HL-60 (cell line): ENCODE measurements around the gene CAMK2B.

Experiments used
- DNase-seq, 2 experiments: peaks; one replicate each; pipeline ENCODE4 v3.0.0-alpha.2; 2010 to 2020; ENCODE audit warnings: low read depth in 1 of 2, low spot score in 1 of 2
- H3K27ac ChIP-seq: fragments of 250-450 bp; sonication (Bioruptor Pico); replicated peaks from 2 replicates; pipeline ENCODE4 v1.5.1; 2020; ENCODE audit warnings: mild to moderate bottlenecking, moderate library complexity
- H3K27me3 ChIP-seq: fragments of 250-450 bp; sonication (Bioruptor Pico); 2 replicates; pipeline ENCODE4 v1.5.1; 2021; ENCODE audit warnings: mild to moderate bottlenecking, moderate library complexity; ENCODE audit not compliant: insufficient read depth, poor library complexity, severe bottlenecking
- H3K4me3 ChIP-seq: replicated peaks from 2 replicates; pipeline ENCODE4 v1.5.1; 2011; ENCODE audit warnings: mild to moderate bottlenecking, control low read depth, low read length; ENCODE audit not compliant: insufficient read depth
- CTCF ChIP-seq: IDR thresholded peaks from one replicate; pipeline ENCODE4 v1.5.1; 2011; ENCODE audit warnings: low read length, control low read depth, inconsistent platforms; ENCODE audit not compliant: insufficient read depth
- GABPA ChIP-seq: IDR thresholded peaks from 2 replicates; pipeline ENCODE4 v1.6.1; 2012; ENCODE audit warnings: low read depth
- POLR2AphosphoS5 ChIP-seq: IDR thresholded peaks from 2 replicates; pipeline ENCODE4 v1.6.1; 2012; ENCODE audit warnings: low read depth
- REST ChIP-seq: IDR thresholded peaks from 2 replicates; pipeline ENCODE4 v1.6.1; 2012; ENCODE audit warnings: low read depth; ENCODE audit not compliant: insufficient replicate concordance
- SPI1 ChIP-seq: IDR thresholded peaks from 2 replicates; pipeline ENCODE4 v1.6.1; 2012; ENCODE audit warnings: low read depth, mild to moderate bottlenecking, borderline replicate concordance

CAMK2B gene

GRCh38 chr7:44277851-44278250 lies 47.5 kb downstream of the CAMK2B start:
- H3K27me3 ChIP-seq = peaks cover 3% of the 10 kb centered on the region
- H3K27ac ChIP-seq = no peak overlapping the region
- TF ChIP-seq GABPA = no peak
- TF ChIP-seq SPI1 = no peak
- TF ChIP-seq REST = no peak
- no peak for TF ChIP-seq POLR2AphosphoS5
- no peak for TF ChIP-seq CTCF
- DNase-seq = no peak
- H3K4me3 ChIP-seq = no peak overlapping the region

DNA sequence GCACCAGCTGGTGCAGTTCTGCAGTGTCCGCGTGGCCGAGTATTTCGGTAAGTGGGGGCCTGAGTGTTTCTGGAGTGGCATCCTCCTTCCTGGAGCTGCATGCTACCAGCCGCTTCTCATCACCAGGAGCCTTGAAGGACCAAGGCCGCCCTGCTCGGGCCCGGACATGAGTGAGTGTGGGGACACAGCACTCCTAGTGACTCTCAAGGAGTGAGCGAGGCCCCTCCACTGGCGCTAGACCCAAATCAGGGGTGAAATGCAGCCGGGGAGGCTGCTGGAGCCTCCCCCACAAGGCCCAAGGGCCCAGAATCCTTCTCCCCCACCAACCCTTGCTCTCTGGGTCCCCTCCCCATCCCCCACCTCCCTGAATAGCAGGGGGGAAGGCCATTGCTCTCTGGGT lies 48.0 kb downstream of the CAMK2B start:
- no peak overlapping the region for H3K4me3 ChIP-seq
- no peak overlapping the region for H3K27ac ChIP-seq
- DNase-seq = no peak
- peaks cover 3% of the 10 kb centered on the region for H3K27me3 ChIP-seq
- TF ChIP-seq CTCF = no peak
- no peak for TF ChIP-seq SPI1
- no peak for TF ChIP-seq POLR2AphosphoS5
- TF ChIP-seq REST = no peak
- no peak for TF ChIP-seq GABPA

DNA sequence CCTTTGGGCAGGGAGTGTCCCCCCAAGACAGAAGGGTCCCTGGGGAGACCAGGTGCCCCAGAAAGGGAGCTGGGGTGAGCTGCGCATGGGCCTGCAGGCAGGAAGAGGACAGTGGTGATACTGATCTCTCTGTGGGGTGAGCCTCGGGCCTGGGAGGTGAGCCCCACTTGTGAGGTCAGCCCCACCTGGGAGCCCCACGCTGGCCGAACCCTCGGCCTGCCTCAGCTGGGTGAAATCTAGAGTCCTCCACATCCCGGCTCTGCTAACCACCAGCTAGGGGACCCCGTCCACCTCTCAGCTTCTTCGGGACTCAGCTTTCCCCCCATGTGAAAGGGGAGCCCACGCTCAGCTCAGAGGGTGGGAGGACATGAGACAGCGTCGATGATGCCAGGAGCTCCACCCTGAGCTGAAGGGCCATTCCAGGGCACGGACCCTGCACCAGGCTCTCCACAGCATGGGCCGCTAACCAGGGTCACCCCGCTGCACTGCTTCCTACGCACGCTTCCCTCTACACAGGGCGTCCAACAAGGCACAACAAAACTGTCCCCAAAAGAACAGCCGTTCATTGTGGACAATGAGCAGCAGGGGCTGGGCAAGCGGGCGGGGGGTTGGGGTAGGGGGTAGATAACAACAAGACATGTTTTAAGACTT lies 48.7 kb downstream of the CAMK2B start:
- Histone ChIP-seq H3K27ac (no peak overlapping the region), H3K4me3 (no peak overlapping the region), H3K27me3 (peaks cover 3% of the 10 kb centered on the region)
- no peak for DNase-seq
- TF ChIP-seq CTCF (no peak), POLR2AphosphoS5 (no peak), GABPA (no peak), REST (no peak), SPI1 (no peak)
